Measurements from ENCODE around the gene GNB1. TPM values are rescaled to one million over a fixed set of nuclear protein-coding genes. Genes with fewer than 3 reads are reported as not detected.

Gene GNB1
- total RNA-seq, 1 experiment from 2014 or later, result 400 TPM

GRCh38 chr1:1908506-1908791, 17.6 kb upstream of the GNB1 start:
- Histone ChIP-seq H2BK120ac (ENCODE audit: low read depth, low read length, poor library complexity, severe bottlenecking) (no peak overlapping the region), H3K79me1 (ENCODE audit: insufficient read depth, low read depth, low read length, poor library complexity, severe bottlenecking) (no peaks in the 10 kb centered on the region), H3K27me3 (ENCODE audit: insufficient read depth, low read length) (no peaks in the 10 kb centered on the region), H4K91ac (ENCODE audit: insufficient read length, low read depth, low read length) (no peak overlapping the region), H3K23me2 (ENCODE audit: insufficient read length, low read depth, low read length, poor library complexity, severe bottlenecking) (peaks cover 6% of the 10 kb centered on the region), H3K4ac (ENCODE audit: low read depth, low read length) (no peak overlapping the region), H2AK5ac (ENCODE audit: insufficient read length, low read length) (no peak overlapping the region), H4K8ac (replicated peaks; ENCODE audit: insufficient read length, low read depth, low read length) (no peak overlapping the region), H3K14ac (ENCODE audit: insufficient read depth, low read length) (no peak overlapping the region), H3K9ac (ENCODE audit: extremely low read depth, insufficient read length, low read length) (no peak overlapping the region), H3K4me2 (ENCODE audit: insufficient read depth, insufficient read length, low read length) (peak overlapping the region; percentile 45), H2AFZ (ENCODE audit: low read length) (no peak overlapping the region), H3K4me1 (ENCODE audit: insufficient read depth, low read length) (no peaks in the 10 kb centered on the region), H4K5ac (ENCODE audit: insufficient read length, low read depth, low read length) (no peak overlapping the region), H3K56ac (ENCODE audit: insufficient read length, low read depth, low read length) (no peak overlapping the region), H2BK15ac (ENCODE audit: low read depth, low read length) (no peak overlapping the region), H4K20me1 (ENCODE audit: control insufficient read depth, insufficient read depth, insufficient read length) (no peaks in the 10 kb centered on the region), H2BK12ac (ENCODE audit: insufficient read length, low read depth, low read length) (no peak overlapping the region), H3T11ph (ENCODE audit: low read length) (no peak overlapping the region), H3K27ac (ENCODE audit: insufficient read length, low read depth, low read length) (no peak overlapping the region), H3K23ac (ENCODE audit: insufficient read length, low read depth, low read length) (no peak overlapping the region), H3K9me3 (ENCODE audit: control insufficient read depth, low read depth, low read length) (no peaks in the 10 kb centered on the region), H2BK5ac (ENCODE audit: insufficient read length, low read length) (no peak overlapping the region), H3K18ac (ENCODE audit: insufficient read length, low read depth, low read length) (no peak overlapping the region), H2BK20ac (ENCODE audit: low read depth, low read length, poor library complexity, severe bottlenecking) (no peak overlapping the region), H3K79me2 (ENCODE audit: insufficient read depth, low read length) (no peaks in the 10 kb centered on the region)
- Mint-ChIP-seq H3K4me3 (peak overlapping the region; percentile 65 to 76), H3K27me3 (ENCODE audit: low read depth) (peaks cover 2% of the 10 kb centered on the region; the same call in 1 of the 2 replicates), H3K27ac (no peak overlapping the region), H3K9me3 (no peaks in the 10 kb centered on the region), H3K4me1 (peaks cover 15 to 19% of the 10 kb centered on the region in 2 experiments), H3K36me3 (ENCODE audit: insufficient read depth in 1 of 3, low read depth in 3 of 3) (no peaks in the 10 kb centered on the region)
- no CpG with 5 or more reads among the region's 21 CpGs for WGBS (ENCODE audit: extremely low coverage, insufficient read length, low lambda C conversion rate)
- DNase-seq, result no peak
- TF ChIP-seq CTCF (conservative IDR thresholded peaks at IDR 0.05), result no peak

Data from H9 (cell line).